Caco-2 (cell line): ENCODE data around the gene DNAJB7. TPM values are rescaled to one million over a fixed set of nuclear protein-coding genes. Genes with fewer than 3 reads are reported as not detected.

Source experiments
- BruUV-seq: library from RNA; stranded (reverse); fragments of 400-500 nt; replicated peaks from 2 replicates; lab custom pipeline; 2021; lab: Mats Ljungman, UMichigan
- CTCF ChIA-PET: fragments of 300-600 bp; sonication (Branson Sonifier 250); formaldehyde crosslinking; loops from one replicate; lab custom pipeline; 2022; ENCODE audit warnings: antibody characterized with exemption; lab: Charles Lee
- POLR2A ChIA-PET: fragments of 300-600 bp; sonication (Branson Sonifier 250); formaldehyde crosslinking; loops from one replicate; lab custom pipeline; 2022; ENCODE audit warnings: antibody characterized with exemption; lab: Charles Lee
- DNase-seq, 2 experiments: peaks; one replicate each; pipeline versions ENCODE4 v3.0.0 to v3.0.0-alpha.2; 2020 to 2022
- H3K27me3 ChIP-seq: replicated peaks from 2 replicates; pipeline ENCODE4 v1.6.0; 2011; ENCODE audit warnings: low read length; ENCODE audit not compliant: control insufficient read depth, insufficient read depth
- H3K36me3 ChIP-seq: 2 replicates; pipeline ENCODE4 v1.5.1; 2011; ENCODE audit warnings: low read length; ENCODE audit not compliant: control insufficient read depth, insufficient read depth
- H3K4me1 ChIP-seq: fragments of 250-450 bp; sonication (Bioruptor Pico); 2 replicates; pipeline ENCODE4 v1.5.1; 2020; ENCODE audit warnings: mild to moderate bottlenecking
- H3K4me3 ChIP-seq: 2 replicates; pipeline ENCODE4 v1.5.1; 2011; ENCODE audit warnings: low read depth, mild to moderate bottlenecking, control low read depth, low read length
- H3K9me3 ChIP-seq: fragments of 250-450 bp; sonication (Bioruptor Pico); 2 replicates; pipeline ENCODE4 v1.5.1; 2020; ENCODE audit warnings: mild to moderate bottlenecking, moderate library complexity
- H3K27ac Mint-ChIP-seq: one replicate; pipeline ENCODE4 v1.8.0; 2022; ENCODE audit warnings: mixed read lengths; ENCODE audit not compliant: unreplicated experiment
- H3K27me3 Mint-ChIP-seq: one replicate; pipeline ENCODE4 v1.8.0; 2022; ENCODE audit warnings: mixed read lengths; ENCODE audit not compliant: insufficient read depth, unreplicated experiment
- H3K36me3 Mint-ChIP-seq: one replicate; pipeline ENCODE4 v1.8.0; 2022; ENCODE audit warnings: mild to moderate bottlenecking, mixed read lengths; ENCODE audit not compliant: insufficient read depth, unreplicated experiment
- H3K4me1 Mint-ChIP-seq: one replicate; pipeline ENCODE4 v1.8.0; 2022; ENCODE audit warnings: low read depth, mixed read lengths; ENCODE audit not compliant: unreplicated experiment
- H3K4me3 Mint-ChIP-seq: one replicate; pipeline ENCODE4 v1.8.0; 2022; ENCODE audit warnings: mild to moderate bottlenecking, moderate library complexity, mixed read lengths; ENCODE audit not compliant: unreplicated experiment
- H3K9me3 Mint-ChIP-seq: one replicate; pipeline ENCODE4 v1.8.0; 2022; ENCODE audit warnings: mixed read lengths; ENCODE audit not compliant: unreplicated experiment
- CTCF ChIP-seq, 2 experiments: fragments of 200-600 bp in 1 of 2; IDR thresholded peaks; 1 replicate in 1 of 2; 2 replicates in 1 of 2; pipeline versions ENCODE4 v1.5.1 to v1.8.0; 2011 to 2022; ENCODE audit warnings: antibody characterized with exemption in 1 of 2, control low read depth in 1 of 2, inconsistent platforms in 1 of 2, low read depth in 1 of 2, low read length in 1 of 2, mild to moderate bottlenecking in 1 of 2, moderate library complexity in 1 of 2; ENCODE audit not compliant: insufficient read depth in 1 of 2, severe bottlenecking in 1 of 2, unreplicated experiment in 1 of 2
- intact Hi-C: fragments of 100-400 bp; cut with micrococcal nuclease; formaldehyde crosslinking; loops from one replicate; pipeline ENCODE4 v1.10.0; 2022; ENCODE audit not compliant: unreplicated experiment
- total RNA-seq: library from RNA; stranded (reverse); gene quantifications from 2 replicates; pipeline ENCODE4 v1.2.3, GENCODE V29; 2022

The DNAJB7 gene
- total RNA-seq, 1 experiment from 2014 or later, result not detected

- Histone ChIP-seq H3K4me1 (no peaks in the 10 kb centered on the region), H3K4me3 (no peak overlapping the region), H3K36me3 (no peaks in the 10 kb centered on the region), H3K9me3 (no peaks in the 10 kb centered on the region), H3K27me3 (no peaks in the 10 kb centered on the region)
- BruUV-seq, result no TSS peak
- POLR2A ChIA-PET, result no interaction called here
- no peaks in the 10 kb centered on the region for H3K9me3 Mint-ChIP-seq
- CTCF ChIA-PET, result no interaction called here
- no peak for TF ChIP-seq CTCF (IDR thresholded peaks at IDR 0.05; ENCODE audit: insufficient read depth in 1 of 2, low read depth in 1 of 2, low read length in 1 of 2, severe bottlenecking in 1 of 2, unreplicated experiment in 1 of 2)
- H3K36me3 Mint-ChIP-seq, result peaks cover 49% of the 10 kb centered on the region
- H3K27me3 Mint-ChIP-seq, result no peaks in the 10 kb centered on the region
- no peak overlapping the region for H3K4me3 Mint-ChIP-seq
- intact Hi-C loops, result no loop called here
- no peak overlapping the region for H3K27ac Mint-ChIP-seq
- no peaks in the 10 kb centered on the region for H3K4me1 Mint-ChIP-seq
- DNase-seq, result no peak
Measured at GRCh38 chr22:40889116-40889515, 27.2 kb upstream of the DNAJB7 start.

- H3K4me3 ChIP-seq, result no peak overlapping the region
- Mint-ChIP-seq H3K4me1 (peaks cover 9% of the 10 kb centered on the region), H3K36me3 (peaks cover 11% of the 10 kb centered on the region), H3K27ac (no peak overlapping the region), H3K9me3 (no peaks in the 10 kb centered on the region), H3K4me3 (no peak overlapping the region), H3K27me3 (no peaks in the 10 kb centered on the region)
- H3K9me3 ChIP-seq, result no peaks in the 10 kb centered on the region
- DNase-seq, result no peak
- no peak for TF ChIP-seq CTCF (IDR thresholded peaks at IDR 0.05; ENCODE audit: insufficient read depth in 1 of 2, low read depth in 1 of 2, low read length in 1 of 2, severe bottlenecking in 1 of 2, unreplicated experiment in 1 of 2)
- ChIA-PET CTCF (no interaction called here), POLR2A (no interaction called here)
- no TSS peak for BruUV-seq
- H3K36me3 ChIP-seq, result no peaks in the 10 kb centered on the region
- intact Hi-C loops, result no loop called here
- H3K4me1 ChIP-seq, result peaks cover 13% of the 10 kb centered on the region
- no peaks in the 10 kb centered on the region for H3K27me3 ChIP-seq
Measured at GRCh38 chr22:40878922-40879321, 17.0 kb upstream of the DNAJB7 start.

- no TSS peak for BruUV-seq
- DNase-seq, result no peak
- peaks cover 13% of the 10 kb centered on the region for H3K4me1 ChIP-seq
- intact Hi-C loops, result no loop called here
- no peaks in the 10 kb centered on the region for H3K9me3 Mint-ChIP-seq
- ChIA-PET CTCF (no interaction called here), POLR2A (interaction anchor here (0.7 kb wide), 1 partner anchor 27 kb away, joined by 5 read pairs; no protein-coding TSS in a partner anchor)
- no peak overlapping the region for H3K4me3 Mint-ChIP-seq
- no peaks in the 10 kb centered on the region for H3K9me3 ChIP-seq
- H3K27me3 Mint-ChIP-seq, result no peaks in the 10 kb centered on the region
- H3K4me1 Mint-ChIP-seq, result peaks cover 9% of the 10 kb centered on the region
- TF ChIP-seq CTCF (IDR thresholded peaks at IDR 0.05; ENCODE audit: insufficient read depth in 1 of 2, low read depth in 1 of 2, low read length in 1 of 2, severe bottlenecking in 1 of 2, unreplicated experiment in 1 of 2), result no peak
- H3K36me3 Mint-ChIP-seq, result peaks cover 5% of the 10 kb centered on the region
- no peak overlapping the region for H3K27ac Mint-ChIP-seq
- H3K4me3 ChIP-seq, result no peak overlapping the region
- no peaks in the 10 kb centered on the region for H3K27me3 ChIP-seq
- no peaks in the 10 kb centered on the region for H3K36me3 ChIP-seq
Measured at GRCh38 chr22:40877488-40877887, 15.6 kb upstream of the DNAJB7 start.
